ENCODE measurements around the gene HNRNPUL1.
"Not testable (repeated sequence)": the region's sequence is repeated elsewhere in the genome, so short reads cannot be mapped to it uniquely, and the experiment has no call there.

The HNRNPUL1 gene

DNA sequence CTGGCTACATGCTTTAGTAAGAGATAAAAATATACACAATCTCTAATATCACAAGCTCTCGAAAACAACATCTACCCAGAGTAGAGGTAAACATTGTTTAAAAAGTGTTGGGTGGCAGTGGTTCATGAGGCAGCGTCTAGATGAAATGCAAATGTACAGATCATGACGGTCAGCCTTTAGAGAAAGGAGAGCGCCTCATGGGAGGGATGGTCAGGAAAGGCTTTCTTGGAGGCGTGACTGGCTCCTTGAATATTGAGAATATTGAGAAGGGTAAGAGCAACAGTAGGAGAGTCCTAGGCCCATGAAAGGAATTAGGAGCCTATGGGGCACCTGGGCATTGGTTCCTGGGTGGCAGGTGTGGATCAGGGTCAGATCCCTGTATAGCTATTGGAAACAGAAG lies 10.6 kb downstream of the HNRNPUL1 start:
- H3K9me3 ChIP-seq (ENCODE audit: control insufficient read depth, low read length) = no peaks in the 10 kb centered on the region
- H3K4me3 ChIP-seq (ENCODE audit: insufficient read depth, low read depth, low read length) = no peak overlapping the region
- H3K27me3 ChIP-seq (ENCODE audit: control insufficient read depth, insufficient read depth, low read length, poor library complexity, severe bottlenecking) = no peaks in the 10 kb centered on the region
- WGBS, 2 experiments = 96 to 97% methylated on average over 5 of the region's 5 CpGs
- H3K27ac ChIP-seq (ENCODE audit: insufficient read depth, low read depth, low read length, poor library complexity, severe bottlenecking) = no peak overlapping the region
- H3K36me3 ChIP-seq (ENCODE audit: control insufficient read depth, insufficient read depth, low read length) = peaks cover 87% of the 10 kb centered on the region
- H3K4me1 ChIP-seq (ENCODE audit: control insufficient read depth, insufficient read depth, low read length) = no peaks in the 10 kb centered on the region

DNA sequence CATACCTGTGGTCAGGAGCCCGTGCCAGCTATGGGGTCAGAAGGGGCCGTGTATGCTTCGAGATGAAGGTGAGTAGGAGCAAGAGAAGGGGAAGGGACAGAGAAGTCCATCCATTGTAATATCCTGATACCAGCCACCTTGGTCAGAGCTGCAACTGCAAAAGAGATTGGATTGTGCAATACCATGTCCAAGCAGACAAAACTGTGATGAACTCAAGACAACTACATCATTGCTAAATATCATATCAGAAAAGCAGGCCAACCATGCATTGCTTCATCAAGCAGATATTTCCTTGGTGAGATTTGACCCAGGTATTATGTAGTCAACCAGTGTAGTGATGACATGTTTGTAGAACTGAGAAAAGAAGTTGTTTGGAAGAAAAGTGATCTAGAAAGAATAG lies 12.1 kb downstream of the HNRNPUL1 start:
- Histone ChIP-seq H3K4me3 (ENCODE audit: insufficient read depth, low read depth, low read length) (no peak overlapping the region), H3K27me3 (ENCODE audit: control insufficient read depth, insufficient read depth, low read length, poor library complexity, severe bottlenecking) (no peaks in the 10 kb centered on the region), H3K36me3 (ENCODE audit: control insufficient read depth, insufficient read depth, low read length) (peaks cover 88% of the 10 kb centered on the region), H3K9me3 (ENCODE audit: control insufficient read depth, low read length) (no peaks in the 10 kb centered on the region), H3K4me1 (ENCODE audit: control insufficient read depth, insufficient read depth, low read length) (no peaks in the 10 kb centered on the region), H3K27ac (ENCODE audit: insufficient read depth, low read depth, low read length, poor library complexity, severe bottlenecking) (no peak overlapping the region)
- WGBS, 2 experiments = 93 to 95% methylated on average over 3 of the region's 3 CpGs

GRCh38 chr19:41278478-41278877 lies 14.3 kb downstream of the HNRNPUL1 start:
- Histone ChIP-seq H3K36me3 (ENCODE audit: control insufficient read depth, insufficient read depth, low read length) (peaks cover 86% of the 10 kb centered on the region), H3K27ac (ENCODE audit: insufficient read depth, low read depth, low read length, poor library complexity, severe bottlenecking) (no peak overlapping the region), H3K27me3 (ENCODE audit: control insufficient read depth, insufficient read depth, low read length, poor library complexity, severe bottlenecking) (no peaks in the 10 kb centered on the region), H3K4me3 (ENCODE audit: insufficient read depth, low read depth, low read length) (no peak overlapping the region), H3K4me1 (ENCODE audit: control insufficient read depth, insufficient read depth, low read length) (no peaks in the 10 kb centered on the region), H3K9me3 (ENCODE audit: control insufficient read depth, low read length) (no peaks in the 10 kb centered on the region)
- WGBS, 2 experiments = 95 to 99% methylated on average over 1 to 2 of the region's 2 CpGs

DNA sequence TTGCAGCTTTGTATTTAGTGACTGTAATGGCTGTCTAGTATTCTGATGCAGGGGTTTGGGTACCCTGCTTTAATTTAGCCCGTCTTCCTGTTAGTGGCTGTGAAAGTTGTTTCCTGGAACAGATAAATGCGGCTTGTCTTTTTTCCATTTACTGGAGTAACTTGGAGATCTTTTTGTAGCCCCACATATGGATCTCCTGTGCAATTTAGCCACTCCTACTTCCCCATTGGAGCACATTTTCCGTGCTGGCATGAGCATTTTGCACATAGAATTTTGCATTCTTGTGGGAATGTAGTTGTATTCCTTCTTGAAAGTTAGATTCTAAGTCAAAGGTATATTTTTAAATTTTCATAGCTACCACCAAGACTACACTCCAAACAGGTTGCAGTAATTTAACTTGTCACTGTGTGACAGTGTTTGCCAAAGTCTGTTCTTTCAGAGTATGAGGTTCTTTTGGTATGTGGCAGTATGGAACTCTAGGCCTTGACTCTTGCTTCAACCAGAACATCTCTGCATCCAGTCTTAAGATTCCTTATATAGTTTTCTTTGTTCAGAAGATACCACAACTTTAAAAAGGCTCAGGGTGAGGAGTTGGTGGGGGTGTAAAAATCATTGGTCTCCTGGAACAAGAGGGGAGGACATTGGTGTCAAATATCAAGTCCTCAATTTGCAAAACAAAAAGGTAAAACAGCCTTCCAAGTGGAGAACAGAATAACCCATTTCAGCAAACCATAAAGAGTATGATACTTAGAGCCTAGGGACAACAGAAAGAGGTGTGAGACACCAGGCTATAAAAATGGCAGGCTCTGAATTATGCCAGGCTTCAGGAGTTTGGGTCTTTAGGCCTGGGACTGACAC lies 24.7 kb downstream of the HNRNPUL1 start:
- no peak overlapping the region for H3K27ac ChIP-seq (ENCODE audit: insufficient read depth, low read depth, low read length, poor library complexity, severe bottlenecking)
- 79 to 83% methylated on average over 3 of the region's 3 CpGs for WGBS, 2 experiments
- peaks cover 75% of the 10 kb centered on the region for H3K36me3 ChIP-seq (ENCODE audit: control insufficient read depth, insufficient read depth, low read length)
- no peaks in the 10 kb centered on the region for H3K27me3 ChIP-seq (ENCODE audit: control insufficient read depth, insufficient read depth, low read length, poor library complexity, severe bottlenecking)
- no peaks in the 10 kb centered on the region for H3K4me1 ChIP-seq (ENCODE audit: control insufficient read depth, insufficient read depth, low read length)
- no peaks in the 10 kb centered on the region for H3K9me3 ChIP-seq (ENCODE audit: control insufficient read depth, low read length)
- H3K4me3 ChIP-seq (ENCODE audit: insufficient read depth, low read depth, low read length) = no peak overlapping the region

DNA sequence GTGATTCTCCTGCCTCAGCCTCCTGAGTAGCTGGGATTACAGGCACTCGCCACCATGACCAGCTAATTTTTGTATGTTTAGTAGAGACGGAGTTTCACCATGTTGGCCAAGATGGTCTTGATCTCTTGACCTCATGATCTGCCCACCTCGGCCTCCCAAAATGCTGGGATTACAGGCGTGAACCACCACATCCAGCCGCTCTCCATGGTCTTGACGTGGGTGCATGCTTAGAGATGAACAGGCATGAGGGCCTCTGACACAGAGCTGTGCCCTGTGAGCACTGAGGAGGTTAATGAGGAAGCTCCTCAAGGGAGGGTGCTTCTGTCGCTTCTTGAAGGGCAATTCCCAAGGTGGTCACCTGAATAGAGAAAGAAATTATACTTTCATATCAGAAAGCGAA lies 25.6 kb downstream of the HNRNPUL1 start:
- WGBS, 2 experiments = 93 to 96% methylated on average over 8 of the region's 8 CpGs
- not testable (repeated sequence) for H3K27me3 ChIP-seq (ENCODE audit: control insufficient read depth, insufficient read depth, low read length, poor library complexity, severe bottlenecking); H3K4me3 ChIP-seq (ENCODE audit: insufficient read depth, low read depth, low read length); H3K9me3 ChIP-seq (ENCODE audit: control insufficient read depth, low read length); H3K27ac ChIP-seq (ENCODE audit: insufficient read depth, low read depth, low read length, poor library complexity, severe bottlenecking); H3K4me1 ChIP-seq (ENCODE audit: control insufficient read depth, insufficient read depth, low read length)
- peaks cover 79% of the 10 kb centered on the region for H3K36me3 ChIP-seq (ENCODE audit: control insufficient read depth, insufficient read depth, low read length)

DNA sequence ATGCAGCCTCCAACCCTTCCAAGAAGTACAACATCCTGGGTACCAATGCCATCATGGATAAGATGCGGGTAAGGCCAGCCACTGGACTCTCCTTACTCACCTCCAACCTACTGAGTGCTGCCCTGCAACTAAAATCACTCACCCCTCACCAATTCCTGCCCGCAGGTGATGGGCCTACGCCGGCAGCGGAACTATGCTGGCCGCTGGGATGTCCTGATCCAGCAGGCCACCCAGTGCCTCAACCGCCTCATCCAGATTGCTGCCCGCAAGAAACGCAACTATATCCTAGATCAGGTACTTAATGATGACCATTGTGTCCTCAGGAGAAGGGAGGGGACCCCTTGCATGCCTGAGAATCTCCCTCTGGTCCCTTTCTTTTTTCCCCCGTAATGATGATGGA lies 30.2 kb downstream of the HNRNPUL1 start:
- no peaks in the 10 kb centered on the region for H3K9me3 ChIP-seq (ENCODE audit: control insufficient read depth, low read length)
- H3K27me3 ChIP-seq (ENCODE audit: control insufficient read depth, insufficient read depth, low read length, poor library complexity, severe bottlenecking) = no peaks in the 10 kb centered on the region
- H3K36me3 ChIP-seq (ENCODE audit: control insufficient read depth, insufficient read depth, low read length) = peaks cover 89% of the 10 kb centered on the region
- no peak overlapping the region for H3K27ac ChIP-seq (ENCODE audit: insufficient read depth, low read depth, low read length, poor library complexity, severe bottlenecking)
- no peaks in the 10 kb centered on the region for H3K4me1 ChIP-seq (ENCODE audit: control insufficient read depth, insufficient read depth, low read length)
- H3K4me3 ChIP-seq (ENCODE audit: insufficient read depth, low read depth, low read length) = no peak overlapping the region
- WGBS, 2 experiments = 93 to 97% methylated on average over 10 of the region's 10 CpGs

DNA sequence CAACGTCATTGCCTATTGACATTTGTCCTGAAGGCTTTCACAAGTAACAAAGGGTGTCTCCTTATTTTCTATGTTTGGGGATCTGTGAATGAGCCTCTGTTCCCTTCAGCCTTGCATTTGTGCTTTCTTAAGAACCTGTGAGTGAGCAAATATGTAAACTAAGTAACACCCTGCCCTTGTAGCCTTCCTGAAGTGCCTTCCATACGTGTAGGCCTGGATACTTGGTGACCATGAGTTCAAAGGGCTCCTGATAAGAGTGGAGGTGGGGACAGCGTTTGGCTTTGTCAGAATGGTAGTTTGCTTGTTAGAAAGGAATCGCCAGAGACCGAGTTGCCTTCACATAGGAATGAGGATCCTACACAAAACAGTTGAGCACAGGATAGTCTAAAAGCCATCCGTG lies 31.3 kb downstream of the HNRNPUL1 start:
- Histone ChIP-seq H3K4me1 (ENCODE audit: control insufficient read depth, insufficient read depth, low read length) (no peaks in the 10 kb centered on the region), H3K4me3 (ENCODE audit: insufficient read depth, low read depth, low read length) (no peak overlapping the region), H3K9me3 (ENCODE audit: control insufficient read depth, low read length) (no peaks in the 10 kb centered on the region), H3K36me3 (ENCODE audit: control insufficient read depth, insufficient read depth, low read length) (peaks cover 85% of the 10 kb centered on the region), H3K27me3 (ENCODE audit: control insufficient read depth, insufficient read depth, low read length, poor library complexity, severe bottlenecking) (no peaks in the 10 kb centered on the region), H3K27ac (ENCODE audit: insufficient read depth, low read depth, low read length, poor library complexity, severe bottlenecking) (no peak overlapping the region)
- WGBS, 2 experiments = 95 to 96% methylated on average over 6 of the region's 6 CpGs

DNA sequence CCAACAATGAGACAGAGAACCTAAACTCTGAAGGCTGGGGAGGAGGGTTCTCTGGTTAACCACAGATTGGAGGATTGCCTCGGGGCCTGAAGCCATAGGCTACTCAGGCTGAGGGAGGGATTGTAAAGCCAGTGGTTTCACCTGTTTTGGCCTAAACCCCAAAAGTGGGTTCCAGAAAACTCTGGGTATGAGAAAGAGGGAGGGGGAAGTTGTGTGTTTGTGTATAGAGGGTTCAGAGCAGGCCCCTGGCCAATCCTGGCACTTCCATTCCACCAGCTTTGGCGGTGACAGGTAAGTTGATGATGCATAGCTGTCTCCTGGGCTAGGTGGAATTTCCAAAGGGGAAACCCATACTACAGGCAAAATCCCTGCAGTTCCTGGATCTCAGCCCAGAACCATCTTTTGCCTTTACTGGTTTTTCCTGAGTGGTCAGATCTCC lies 32.3 kb downstream of the HNRNPUL1 start:
- H3K4me1 ChIP-seq (ENCODE audit: control insufficient read depth, insufficient read depth, low read length) = no peaks in the 10 kb centered on the region
- H3K27me3 ChIP-seq (ENCODE audit: control insufficient read depth, insufficient read depth, low read length, poor library complexity, severe bottlenecking) = no peaks in the 10 kb centered on the region
- H3K36me3 ChIP-seq (ENCODE audit: control insufficient read depth, insufficient read depth, low read length) = peaks cover 86% of the 10 kb centered on the region
- H3K4me3 ChIP-seq (ENCODE audit: insufficient read depth, low read depth, low read length) = no peak overlapping the region
- H3K9me3 ChIP-seq (ENCODE audit: control insufficient read depth, low read length) = no peaks in the 10 kb centered on the region
- H3K27ac ChIP-seq (ENCODE audit: insufficient read depth, low read depth, low read length, poor library complexity, severe bottlenecking) = no peak overlapping the region
- 95 to 96% methylated on average over 2 of the region's 2 CpGs for WGBS, 2 experiments

GRCh38 chr19:41297628-41298347 lies 33.6 kb downstream of the HNRNPUL1 start:
- H3K27ac ChIP-seq (ENCODE audit: insufficient read depth, low read depth, low read length, poor library complexity, severe bottlenecking) = peak overlapping the region; percentile 61
- peaks cover 85% of the 10 kb centered on the region for H3K36me3 ChIP-seq (ENCODE audit: control insufficient read depth, insufficient read depth, low read length)
- WGBS, 2 experiments = 93 to 95% methylated on average over 7 of the region's 7 CpGs

GRCh38 chr19:41298348-41298964 lies 34.3 kb downstream of the HNRNPUL1 start:
- Histone ChIP-seq H3K4me3 (ENCODE audit: insufficient read depth, low read depth, low read length) (no peak overlapping the region), H3K27ac (ENCODE audit: insufficient read depth, low read depth, low read length, poor library complexity, severe bottlenecking) (peak overlapping the region; percentile 61), H3K4me1 (ENCODE audit: control insufficient read depth, insufficient read depth, low read length) (no peaks in the 10 kb centered on the region), H3K27me3 (ENCODE audit: control insufficient read depth, insufficient read depth, low read length, poor library complexity, severe bottlenecking) (no peaks in the 10 kb centered on the region), H3K9me3 (ENCODE audit: control insufficient read depth, low read length) (no peaks in the 10 kb centered on the region), H3K36me3 (ENCODE audit: control insufficient read depth, insufficient read depth, low read length) (peaks cover 81% of the 10 kb centered on the region)
- WGBS, 2 experiments = 91 to 93% methylated on average over 4 of the region's 4 CpGs

More at GRCh38 chr19:41297628-41298347, 33.6 kb downstream of the HNRNPUL1 start:
- Histone ChIP-seq H3K4me1 (ENCODE audit: control insufficient read depth, insufficient read depth, low read length) (no peaks in the 10 kb centered on the region), H3K9me3 (ENCODE audit: control insufficient read depth, low read length) (no peaks in the 10 kb centered on the region), H3K27me3 (ENCODE audit: control insufficient read depth, insufficient read depth, low read length, poor library complexity, severe bottlenecking) (no peaks in the 10 kb centered on the region), H3K4me3 (ENCODE audit: insufficient read depth, low read depth, low read length) (no peak overlapping the region)

Measured in ectodermal cell (in vitro differentiated cells).